ENCODE data around the gene A4GALT. TPM values are rescaled to one million over a fixed set of nuclear protein-coding genes. Genes with fewer than 3 reads are reported as not detected.

Gene A4GALT
- total RNA-seq, 1 experiment from 2014 or later = 3.4 TPM

GRCh38 chr22:42691440-42691839 lies 29.2 kb downstream of the A4GALT start:
- Histone ChIP-seq H3K79me2 (ENCODE audit: insufficient read depth, low read length) (no peaks in the 10 kb centered on the region), H4K5ac (ENCODE audit: insufficient read length, low read depth, low read length) (no peak overlapping the region), H4K8ac (replicated peaks; ENCODE audit: insufficient read length, low read depth, low read length) (no peak overlapping the region), H3K23ac (ENCODE audit: insufficient read length, low read depth, low read length) (no peak overlapping the region), H2BK20ac (ENCODE audit: low read depth, low read length, poor library complexity, severe bottlenecking) (no peak overlapping the region), H3K18ac (ENCODE audit: insufficient read length, low read depth, low read length) (no peak overlapping the region), H4K91ac (ENCODE audit: insufficient read length, low read depth, low read length) (no peak overlapping the region), H3K4me2 (ENCODE audit: insufficient read depth, insufficient read length, low read length) (no peak overlapping the region), H2BK120ac (ENCODE audit: low read depth, low read length, poor library complexity, severe bottlenecking) (no peak overlapping the region), H3T11ph (ENCODE audit: low read length) (no peak overlapping the region), H3K14ac (ENCODE audit: insufficient read depth, low read length) (no peak overlapping the region), H3K27me3 (ENCODE audit: insufficient read depth, low read length) (no peaks in the 10 kb centered on the region), H4K20me1 (ENCODE audit: control insufficient read depth, insufficient read depth, insufficient read length) (no peaks in the 10 kb centered on the region), H3K56ac (ENCODE audit: insufficient read length, low read depth, low read length) (no peak overlapping the region), H3K4me1 (ENCODE audit: insufficient read depth, low read length) (no peaks in the 10 kb centered on the region), H2BK5ac (ENCODE audit: insufficient read length, low read length) (no peak overlapping the region), H2BK15ac (ENCODE audit: low read depth, low read length) (no peak overlapping the region), H3K23me2 (ENCODE audit: insufficient read length, low read depth, low read length, poor library complexity, severe bottlenecking) (no peaks in the 10 kb centered on the region), H3K9me3 (ENCODE audit: control insufficient read depth, low read depth, low read length) (no peaks in the 10 kb centered on the region), H3K9ac (ENCODE audit: extremely low read depth, insufficient read length, low read length) (no peak overlapping the region), H2BK12ac (ENCODE audit: insufficient read length, low read depth, low read length) (no peak overlapping the region), H3K79me1 (ENCODE audit: insufficient read depth, low read depth, low read length, poor library complexity, severe bottlenecking) (no peaks in the 10 kb centered on the region), H3K27ac (ENCODE audit: insufficient read length, low read depth, low read length) (no peak overlapping the region), H2AK5ac (ENCODE audit: insufficient read length, low read length) (no peak overlapping the region), H2AFZ (ENCODE audit: low read length) (no peak overlapping the region), H3K4ac (ENCODE audit: low read depth, low read length) (no peak overlapping the region)
- Mint-ChIP-seq H3K4me1 (peaks cover 14 to 20% of the 10 kb centered on the region in 2 experiments), H3K9me3 (no peaks in the 10 kb centered on the region), H3K27ac (no peak overlapping the region), H3K4me3 (no peak overlapping the region), H3K27me3 (ENCODE audit: low read depth) (no peaks in the 10 kb centered on the region), H3K36me3 (ENCODE audit: insufficient read depth in 1 of 3, low read depth in 3 of 3) (no peaks in the 10 kb centered on the region; a peak in 1 of 7 replicates)
- no CpG with 5 or more reads among the region's 10 CpGs for WGBS (ENCODE audit: extremely low coverage, insufficient read length, low lambda C conversion rate)
- TF ChIP-seq CTCF (conservative IDR thresholded peaks at IDR 0.05) = no peak
- no peak for DNase-seq
